ENCODE measurements around the gene SUN2.
A peak's percentile ranks its signal among the peaks of the same experiment; 100 is the strongest.

Gene SUN2

GRCh38 chr22:38715176-38715764 is 40.5 kb downstream of the SUN2 start:
- no peak for DNase-seq (ENCODE audit: low spot score)

- no peak for DNase-seq (ENCODE audit: low spot score)
These were observed 41.9 kb downstream of the SUN2 start for GRCh38 chr22:38713921-38714320.

- no peak for DNase-seq (ENCODE audit: low spot score)
These were observed 43.2 kb downstream of the SUN2 start for GRCh38 chr22:38712486-38713207.

GRCh38 chr22:38710866-38711265 is 44.9 kb downstream of the SUN2 start:
- DNase-seq (ENCODE audit: low spot score), result no peak

- DNase-seq (ENCODE audit: low spot score), result no peak
These were observed 45.4 kb downstream of the SUN2 start for GRCh38 chr22:38710351-38710750.

- no peak for DNase-seq (ENCODE audit: low spot score)
These were observed 46.5 kb downstream of the SUN2 start for GRCh38 chr22:38709306-38709705.

- DNase-seq (ENCODE audit: low spot score), result no peak
These were observed 47.8 kb downstream of the SUN2 start for GRCh38 chr22:38707984-38708383.

GRCh38 chr22:38707346-38707745 is 48.5 kb downstream of the SUN2 start:
- DNase-seq (ENCODE audit: low spot score), result peak; percentile 21

- peak; percentile 23 for DNase-seq (ENCODE audit: low spot score)
These were observed 49.0 kb downstream of the SUN2 start for GRCh38 chr22:38706901-38707195.

GRCh38 chr22:38706101-38706900 is 49.5 kb downstream of the SUN2 start:
- peak; percentile 46 for DNase-seq (ENCODE audit: low spot score)

GRCh38 chr22:38705235-38706100 is 50.3 kb downstream of the SUN2 start, which contains the start of gene GTPBP1:
TSS of gene GTPBP1 (plus strand) at chr22:38705944. CDS start at chr22:38705956, 12 bp downstream.
- DNase-seq (ENCODE audit: low spot score), result peak; percentile 97

GRCh38 chr22:38704654-38705234 is 51.1 kb downstream of the SUN2 start:
- DNase-seq (ENCODE audit: low spot score), result no peak

GRCh38 chr22:38700789-38701628 is 54.8 kb downstream of the SUN2 start, which contains the start of gene JOSD1:
TSS of gene JOSD1 (minus strand) at chr22:38700943. CDS start at chr22:38699987, 956 bp downstream.
- DNase-seq (ENCODE audit: low spot score), result peak; percentile 96

- peak; percentile 81 for DNase-seq (ENCODE audit: low spot score)
These were observed 55.5 kb downstream of the SUN2 start for GRCh38 chr22:38700270-38700788.

GRCh38 chr22:38699784-38700183 is 56.0 kb downstream of the SUN2 start:
- DNase-seq (ENCODE audit: low spot score), result peak; percentile 61

GRCh38 chr22:38699143-38699542 is 56.7 kb downstream of the SUN2 start:
- DNase-seq (ENCODE audit: low spot score), result no peak

- no peak for DNase-seq (ENCODE audit: low spot score)
These were observed 57.2 kb downstream of the SUN2 start for GRCh38 chr22:38698407-38699094.

GRCh38 chr22:38697425-38698089 is 58.2 kb downstream of the SUN2 start:
- DNase-seq (ENCODE audit: low spot score), result no peak
